HTERT RPE-1 (cell line): ENCODE measurements around the gene INPP4B.

ENCODE experiments used
- in situ Hi-C: fragments of 300-500 bp; cut with MboI; formaldehyde crosslinking; loops from 4 replicates; pipeline ENCODE4 v1.14.3; 2020; ENCODE audit warnings: low sequenced_read_pairs

The INPP4B gene

DNA sequence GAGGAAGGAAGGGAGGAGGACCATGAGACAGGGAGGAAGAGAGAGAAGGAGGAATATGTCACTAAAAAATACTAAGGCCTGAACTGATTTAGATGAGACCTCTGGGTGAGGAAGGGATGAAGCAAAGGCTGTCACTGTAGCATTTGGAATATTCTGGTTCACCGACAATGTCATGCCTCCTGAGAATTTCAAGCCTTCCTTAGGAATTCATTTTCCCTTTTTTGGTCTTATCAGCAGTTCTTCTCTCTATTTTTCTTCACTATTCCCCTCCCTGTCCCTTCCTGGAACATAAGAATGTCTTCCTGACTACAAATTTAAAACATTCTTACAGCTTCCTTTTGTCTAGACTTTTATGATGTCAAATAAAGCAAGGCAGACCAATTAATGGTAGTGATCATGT, 527.8 kb downstream of the INPP4B start:
- in situ Hi-C loops = no loop called here

DNA sequence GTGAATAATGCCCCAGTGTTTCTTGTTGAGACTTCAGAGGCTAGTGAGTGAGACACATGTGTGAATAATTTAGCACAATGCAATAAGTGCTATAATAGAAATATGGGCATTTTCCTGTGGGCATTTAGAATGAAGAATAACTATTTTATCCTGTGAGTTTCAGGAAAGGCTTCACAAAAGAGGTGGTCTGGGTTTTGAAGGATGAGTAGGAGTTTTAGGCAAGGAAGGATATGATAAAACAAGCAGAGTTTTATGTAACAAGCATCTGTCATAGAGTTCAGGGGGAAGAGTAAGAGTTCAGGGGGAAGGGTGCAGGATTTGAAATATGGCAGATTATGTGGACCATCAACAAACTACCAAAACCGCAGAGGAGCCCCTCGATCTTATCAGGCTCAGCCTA, 529.2 kb downstream of the INPP4B start:
- in situ Hi-C loops = no loop called here

DNA sequence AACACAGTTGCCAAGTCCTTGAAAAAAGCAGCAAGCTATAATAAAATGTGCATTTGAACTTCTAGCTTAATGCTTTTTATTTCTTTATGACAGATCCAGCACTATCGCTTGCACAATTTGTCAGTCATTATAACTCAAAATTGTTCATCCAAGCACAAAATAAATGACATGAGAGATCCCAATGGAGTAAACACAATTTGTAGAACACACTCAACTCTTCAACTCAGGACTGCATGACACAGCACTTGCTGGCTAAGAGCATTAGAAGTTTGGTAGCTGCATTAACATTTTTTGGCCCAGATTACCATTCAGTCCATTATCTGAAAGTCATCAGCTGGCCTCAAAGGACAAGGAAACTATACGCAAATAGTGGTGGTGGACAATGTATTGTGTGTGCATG, 530.1 kb downstream of the INPP4B start:
- in situ Hi-C loops = no loop called here

- in situ Hi-C loops = no loop called here
These were observed 531.4 kb downstream of the INPP4B start for GRCh38 chr4:142314686-142315085.

GRCh38 chr4:142314247-142314646, 531.9 kb downstream of the INPP4B start:
- in situ Hi-C loops = no loop called here

DNA sequence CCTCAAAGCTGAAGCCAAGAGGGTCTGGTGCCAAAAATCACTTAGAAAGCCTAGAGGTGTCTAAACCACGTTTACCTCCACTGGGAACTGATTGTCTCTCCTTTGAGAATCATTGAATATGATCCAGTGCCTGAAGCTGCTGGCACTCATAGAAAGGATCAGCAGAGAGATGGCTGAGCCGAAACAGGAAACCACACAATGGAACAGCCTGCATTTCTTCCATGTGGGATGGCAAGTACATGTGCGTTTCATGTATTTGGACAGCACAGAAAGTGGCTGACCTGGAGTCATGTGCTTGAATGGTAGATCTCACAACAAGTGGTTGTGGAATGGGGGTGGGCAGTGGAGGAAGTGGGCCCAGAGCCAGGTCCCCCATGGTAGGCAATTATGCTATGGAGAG, 533.7 kb downstream of the INPP4B start:
- in situ Hi-C loops = no loop called here

DNA sequence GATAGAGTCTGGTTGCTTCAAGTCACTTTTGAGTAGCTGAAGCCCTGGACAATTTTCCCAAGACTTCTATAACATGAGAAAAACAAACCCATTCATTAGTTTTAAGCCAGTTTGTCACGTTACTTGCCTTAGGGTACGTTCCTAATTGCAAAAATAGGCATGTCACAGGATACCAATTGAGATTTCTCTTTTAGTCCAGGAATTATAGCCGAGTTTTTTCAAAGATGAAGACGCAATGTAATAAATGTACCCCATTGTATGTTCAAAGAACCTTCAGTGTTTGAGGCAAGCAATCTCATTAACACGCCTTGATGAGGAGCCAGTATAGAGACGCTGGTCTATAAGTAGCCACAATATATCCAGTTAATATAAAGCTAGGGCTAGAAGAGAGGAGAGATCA, 534.2 kb downstream of the INPP4B start:
- in situ Hi-C loops = no loop called here

DNA sequence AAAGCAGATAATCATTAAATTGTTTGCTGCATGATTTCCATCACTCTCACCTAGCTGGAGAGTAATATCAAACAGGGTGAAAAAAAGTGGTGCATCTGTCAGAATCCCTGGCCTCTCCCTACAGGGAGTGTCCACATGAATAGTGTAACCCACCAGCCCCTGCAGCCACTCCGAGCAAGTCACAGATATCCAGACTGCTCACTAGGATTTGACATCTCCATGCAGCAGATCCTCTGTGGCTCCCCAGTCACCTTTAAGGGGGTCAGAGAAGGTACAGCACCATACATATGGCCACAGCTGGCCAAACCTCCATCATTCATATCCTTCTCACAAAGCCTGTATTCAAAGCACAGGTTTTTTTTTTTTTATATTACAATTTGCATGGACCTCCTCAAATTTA, 536.3 kb downstream of the INPP4B start:
- in situ Hi-C loops = no loop called here

GRCh38 chr4:142307857-142308256, 538.2 kb downstream of the INPP4B start:
- in situ Hi-C loops = no loop called here

GRCh38 chr4:142297313-142297712, 548.8 kb downstream of the INPP4B start:
- in situ Hi-C loops = no loop called here

GRCh38 chr4:142293536-142293935, 552.6 kb downstream of the INPP4B start:
- in situ Hi-C loops = no loop called here

DNA sequence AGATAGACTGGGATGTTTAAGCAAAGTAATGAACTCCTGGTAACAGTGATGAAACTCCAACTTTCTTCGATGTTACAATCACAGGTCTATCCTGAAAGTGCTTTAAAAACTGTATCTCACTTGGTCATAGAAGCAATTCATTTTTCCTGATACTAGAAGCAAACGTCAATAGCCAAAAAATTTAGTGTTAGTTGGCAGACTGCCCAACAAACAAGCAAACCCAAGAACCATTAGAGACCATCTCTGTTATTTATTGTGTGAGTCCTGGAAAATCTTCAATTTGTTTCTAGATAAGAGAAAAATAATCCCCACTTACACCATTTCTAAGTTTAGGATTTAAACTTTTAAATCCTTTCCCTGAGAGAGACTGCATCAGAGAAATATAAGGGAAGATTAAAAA, 553.9 kb downstream of the INPP4B start:
- in situ Hi-C loops = no loop called here

GRCh38 chr4:142291299-142292050, 554.6 kb downstream of the INPP4B start:
- in situ Hi-C loops = no loop called here

DNA sequence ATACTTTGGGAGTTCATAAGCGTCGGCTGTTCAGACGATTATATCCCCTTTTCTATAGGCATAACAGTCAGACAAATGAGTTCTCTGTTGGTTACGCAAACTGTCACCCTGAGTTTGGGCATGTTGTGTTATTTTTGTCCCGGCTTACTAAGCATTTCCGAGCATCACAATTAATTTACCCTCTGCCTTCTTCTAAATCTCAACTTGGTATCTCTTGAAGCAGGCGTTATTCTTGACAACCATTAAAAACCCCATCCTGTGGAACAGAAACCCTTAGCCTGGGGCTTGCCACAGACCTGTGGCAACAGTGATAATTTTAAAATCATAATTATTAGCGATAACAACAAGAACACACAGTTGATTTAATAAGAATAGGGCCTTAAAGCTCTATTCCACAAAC, 558.7 kb downstream of the INPP4B start:
- in situ Hi-C loops = no loop called here

GRCh38 chr4:142285222-142285583, 560.9 kb downstream of the INPP4B start:
- in situ Hi-C loops = no loop called here

DNA sequence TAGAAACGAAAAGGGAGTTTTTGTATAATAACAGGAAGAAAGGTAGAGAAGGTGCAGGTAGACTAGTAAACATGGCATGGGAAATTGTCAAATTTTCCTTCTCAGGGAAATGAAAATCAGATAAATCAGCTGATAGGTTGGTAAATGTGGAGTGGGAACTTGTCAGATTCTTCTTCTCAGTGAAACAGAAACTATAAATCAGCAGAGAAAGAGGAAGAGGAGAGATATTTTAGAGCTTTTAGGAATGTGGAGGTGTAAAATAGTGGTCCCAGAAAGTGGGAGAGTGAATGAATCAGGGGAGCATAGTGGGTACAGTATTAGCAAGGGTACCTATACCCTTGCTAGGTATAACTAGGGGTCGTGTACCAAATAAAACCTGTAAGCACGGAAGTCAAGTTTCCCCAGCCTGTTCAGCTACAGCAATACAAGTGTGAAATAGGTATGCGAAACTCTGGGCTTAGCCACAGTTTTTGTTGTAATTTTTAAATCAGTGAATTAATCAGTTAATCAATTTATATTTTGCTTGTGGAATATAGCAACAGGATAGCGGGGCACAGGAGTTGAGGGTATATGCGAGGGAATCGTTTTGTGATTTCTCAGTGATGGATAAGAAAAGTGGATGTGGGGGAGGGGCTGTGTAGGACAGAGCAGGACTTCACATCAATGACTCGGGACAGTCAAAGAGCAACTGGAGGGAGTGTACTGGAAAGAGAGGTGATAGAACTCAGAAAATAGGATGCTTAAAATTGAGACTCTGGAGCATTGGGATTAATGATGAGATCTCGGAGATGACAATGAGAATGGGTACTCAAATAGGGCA, 561.5 kb downstream of the INPP4B start:
- in situ Hi-C loops = no loop called here

DNA sequence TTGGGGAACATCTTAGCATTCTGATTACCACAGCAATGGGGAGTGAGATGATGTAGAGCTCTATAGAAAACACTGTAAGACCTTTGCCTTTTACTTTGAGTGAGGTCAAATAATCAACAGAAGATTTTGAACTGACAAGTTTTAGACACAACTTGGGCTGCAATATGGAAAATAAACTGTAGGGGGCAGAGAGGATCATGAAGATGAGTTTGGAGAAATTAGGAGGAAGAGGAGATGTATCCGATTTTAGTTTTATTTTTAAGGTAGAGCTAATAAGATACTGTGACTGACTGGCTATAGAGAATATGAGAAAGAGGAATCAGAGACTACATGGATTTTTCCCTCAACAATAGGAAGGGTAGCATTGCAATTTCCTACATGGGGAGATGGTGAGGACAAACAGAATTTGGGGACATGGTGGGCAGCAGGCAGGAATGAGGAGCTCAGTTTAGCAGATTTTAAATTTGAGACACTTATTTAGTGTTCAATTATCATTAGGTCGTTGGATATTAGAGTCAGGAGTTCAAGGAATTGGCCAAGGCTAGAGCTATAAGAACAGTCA, 563.1 kb downstream of the INPP4B start:
- in situ Hi-C loops = no loop called here

- in situ Hi-C loops = no loop called here
These were observed 564.1 kb downstream of the INPP4B start for GRCh38 chr4:142281999-142282398.

GRCh38 chr4:142278663-142279062, 567.4 kb downstream of the INPP4B start:
- in situ Hi-C loops = no loop called here

DNA sequence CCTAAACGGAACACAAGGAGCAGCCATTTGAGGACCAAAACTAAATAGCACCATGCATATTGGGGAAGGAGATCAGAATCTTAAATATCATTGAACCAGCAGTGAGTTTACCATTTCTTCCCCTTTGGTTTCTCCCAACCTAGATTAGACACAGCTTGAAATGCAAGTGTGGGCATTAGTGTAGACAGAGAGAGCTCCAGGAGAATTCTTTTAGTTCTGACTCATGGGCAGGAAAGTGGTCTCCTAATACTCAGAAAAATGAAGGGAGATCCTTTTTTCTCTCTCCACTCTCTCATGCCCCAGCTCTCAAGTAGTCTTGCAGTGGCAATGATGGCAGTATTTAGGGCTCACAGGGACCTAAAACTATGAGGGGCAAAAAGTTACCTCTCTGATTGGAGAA, 567.9 kb downstream of the INPP4B start:
- in situ Hi-C loops = no loop called here

- in situ Hi-C loops = no loop called here
These were observed 572.0 kb downstream of the INPP4B start for GRCh38 chr4:142274137-142274536.

DNA sequence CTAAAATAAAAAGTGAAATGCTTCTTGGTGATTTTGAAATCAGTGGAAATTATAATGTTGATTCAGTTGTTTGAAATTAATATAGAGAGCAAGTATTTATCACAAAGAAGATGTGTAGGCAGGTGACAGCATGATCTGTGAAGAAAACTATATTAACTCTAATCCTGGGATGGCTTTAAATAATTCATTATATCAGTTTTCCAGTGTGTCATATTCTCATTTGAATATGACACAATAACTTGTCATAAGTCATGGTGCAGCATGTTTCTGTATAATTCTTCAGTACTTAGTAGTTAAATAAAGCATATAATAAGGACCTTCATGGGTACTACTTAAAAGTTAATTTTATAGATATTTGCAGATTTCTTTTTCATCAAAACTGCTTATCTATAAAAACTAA, 573.6 kb downstream of the INPP4B start:
- in situ Hi-C loops = no loop called here
